M059J (cell line): ENCODE results near the gene DAP. TPM values are rescaled to one million over a fixed set of nuclear protein-coding genes. Genes with fewer than 3 reads are reported as not detected.

ENCODE experiments used
- DNase-seq: peaks from one replicate; pipeline ENCODE4 v3.0.0-alpha.2; 2012; ENCODE audit warnings: low read depth
- total RNA-seq: library from RNA; depleted of rRNA; stranded (reverse); fragments of >200 nt; shearing (Covaris generic); gene quantifications from 2 replicates; pipeline ENCODE4 v1.2.3, GENCODE V29; 2014

DAP gene
- total RNA-seq, 1 experiment from 2014 or later = 164 TPM

DNA sequence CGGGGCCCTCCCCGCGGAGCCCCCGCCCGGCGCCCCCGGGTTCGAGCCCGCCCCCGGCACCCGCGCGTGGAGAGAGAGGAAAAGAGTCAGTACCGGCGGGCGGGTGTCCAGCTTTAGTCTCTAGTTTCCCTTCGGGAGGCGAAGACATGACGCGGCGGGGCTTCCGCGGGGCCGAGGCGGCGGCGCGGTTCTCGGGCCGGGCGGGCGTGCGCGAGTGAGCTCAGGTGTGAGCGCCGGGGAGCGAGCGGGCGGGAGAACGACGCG lies 181 bp downstream of the DAP start:
- no peak for DNase-seq

DNA sequence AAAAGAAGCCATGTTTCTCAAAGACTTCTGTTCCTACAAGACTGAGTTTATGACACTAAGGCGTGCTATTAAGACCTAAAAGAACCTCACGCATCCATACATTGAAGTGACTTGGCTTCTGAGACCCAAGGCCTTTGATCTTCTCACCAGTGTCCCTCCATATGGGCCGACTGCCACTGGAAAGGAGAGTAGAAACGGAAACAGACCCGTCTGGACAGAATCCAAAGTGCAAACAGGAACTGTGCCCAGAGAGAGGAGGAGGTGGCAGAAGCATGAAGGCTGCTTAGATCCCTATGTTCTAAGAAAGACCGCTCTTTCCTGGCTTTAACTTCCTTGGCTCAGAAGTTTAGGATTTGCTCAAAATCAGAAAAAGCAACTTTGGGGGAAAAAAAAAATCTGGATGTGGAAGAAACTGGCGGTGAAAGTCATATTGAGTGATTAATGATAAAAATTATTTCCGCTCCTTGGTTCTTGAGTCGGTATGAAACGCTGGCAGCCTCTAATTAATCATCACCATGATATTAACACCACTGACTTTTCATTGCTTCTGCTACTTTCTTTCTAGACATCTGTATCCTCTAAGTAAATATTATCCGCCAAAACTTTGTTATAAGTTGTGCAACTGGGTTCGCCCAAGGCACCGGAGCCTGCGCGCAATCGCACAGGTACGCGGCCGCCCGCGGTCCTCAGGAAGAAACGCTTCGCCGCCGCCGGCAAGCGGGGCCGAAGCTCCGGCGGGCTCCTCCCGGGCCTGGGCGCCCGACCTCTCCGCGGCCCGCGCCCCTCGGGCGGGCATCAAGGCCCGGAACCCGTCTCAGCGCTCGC lies 726 bp downstream of the DAP start:
- DNase-seq = peak; percentile 85

- no peak for DNase-seq
Measured at GRCh38 chr5:10759111-10759510, 1.9 kb downstream of the DAP start.

GRCh38 chr5:10757922-10758555 lies 3.0 kb downstream of the DAP start:
- DNase-seq = no peak

- DNase-seq = peak; percentile 57
Measured at GRCh38 chr5:10757043-10757442, 4.0 kb downstream of the DAP start.

DNA sequence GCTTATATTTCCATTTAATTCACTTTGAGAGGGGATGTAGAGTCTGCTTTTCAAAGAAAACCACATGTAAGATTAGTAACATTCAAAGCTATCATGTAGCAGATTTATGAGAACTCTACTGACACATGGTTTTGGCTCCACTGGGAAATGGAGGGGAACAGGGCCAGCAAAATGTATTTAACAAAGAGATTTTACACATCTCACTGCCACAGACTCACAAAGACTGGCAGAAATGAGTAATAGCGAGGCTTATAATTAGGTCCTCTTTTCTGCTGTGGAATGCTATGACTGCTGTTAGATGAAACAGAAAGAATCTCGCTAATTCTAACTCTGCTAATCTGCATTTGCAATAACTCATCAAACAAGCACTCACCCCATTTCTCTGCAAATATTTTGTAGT lies 4.5 kb downstream of the DAP start:
- peak; percentile 83 for DNase-seq

GRCh38 chr5:10753178-10753577 lies 7.9 kb downstream of the DAP start:
- no peak for DNase-seq

DNA sequence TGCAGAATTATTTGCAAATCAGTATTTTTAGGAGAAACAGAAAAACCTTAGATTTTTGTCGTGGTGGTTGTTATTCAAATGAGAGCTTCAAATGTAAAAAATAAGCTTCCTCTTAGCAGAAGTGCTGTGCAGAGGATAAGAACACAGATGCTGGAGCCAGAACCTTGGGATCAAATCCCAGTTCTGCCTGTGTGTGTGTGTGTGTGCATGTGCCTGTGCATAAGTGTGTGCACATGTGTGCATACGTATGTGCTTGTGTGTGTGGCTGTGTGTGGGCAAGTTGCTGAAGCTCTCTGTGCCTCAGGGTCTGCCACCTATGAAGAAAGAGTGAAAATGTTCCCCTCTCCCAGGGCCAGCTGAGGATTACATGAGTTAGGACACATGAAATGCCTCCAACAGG lies 8.6 kb downstream of the DAP start:
- DNase-seq = no peak

DNA sequence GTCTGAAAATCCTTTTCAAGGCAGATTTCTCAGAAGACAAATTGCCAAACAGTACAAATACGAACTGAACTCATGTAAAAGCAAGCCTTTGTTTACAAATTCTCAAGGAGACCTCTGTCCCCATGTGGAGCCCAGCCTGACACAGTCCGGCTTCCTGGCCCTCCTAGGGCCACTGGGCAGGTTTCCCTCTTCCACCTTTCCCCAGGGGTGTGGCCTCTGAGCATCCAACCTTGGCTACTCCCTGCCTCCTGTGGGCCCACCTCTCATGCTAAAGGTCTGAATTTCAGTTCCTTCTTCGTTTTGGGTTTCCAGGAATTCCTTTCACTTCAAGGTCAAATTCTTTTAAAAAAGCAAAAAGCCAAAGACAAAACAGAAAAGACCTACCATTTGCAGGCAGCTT lies 10.1 kb downstream of the DAP start:
- DNase-seq = no peak

- no peak for DNase-seq
Measured at GRCh38 chr5:10747678-10748622, 13.1 kb downstream of the DAP start.

DNA sequence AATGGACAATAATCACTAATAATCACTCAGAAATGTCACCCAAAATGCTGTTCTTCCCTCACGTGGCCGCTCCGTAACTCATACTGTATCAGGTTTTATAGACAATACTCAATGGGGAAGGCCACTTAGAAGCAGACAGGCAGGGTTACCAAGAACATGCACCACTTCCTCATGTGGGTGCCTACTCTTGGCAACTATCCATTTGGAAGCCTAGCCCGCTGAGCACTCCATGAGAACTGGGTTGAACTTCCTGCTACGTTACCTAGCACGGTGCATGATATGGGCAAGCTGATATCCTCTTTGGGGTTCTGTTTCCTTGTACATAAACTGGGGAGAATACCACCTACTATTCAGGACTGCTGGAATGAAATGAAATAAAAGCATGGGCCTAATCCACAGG lies 14.3 kb downstream of the DAP start:
- no peak for DNase-seq

DNA sequence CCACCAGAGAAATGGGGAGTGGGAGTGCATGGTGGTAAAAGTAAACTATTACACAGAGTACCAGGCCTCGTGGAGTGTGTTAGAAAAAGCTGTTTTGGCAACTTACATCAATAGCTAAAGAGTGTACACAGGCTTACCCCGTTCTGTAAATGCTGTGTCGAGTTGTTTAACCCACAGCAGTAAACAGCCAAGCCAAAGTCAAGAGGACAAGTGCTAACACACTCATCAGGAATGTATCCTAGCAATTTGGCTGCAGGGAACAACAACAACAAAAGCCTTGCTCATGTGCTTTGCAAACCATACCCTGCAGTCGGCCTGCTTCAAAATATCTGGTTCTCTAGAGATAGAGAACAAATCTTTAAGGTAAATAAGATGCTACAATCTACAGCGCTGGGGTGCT lies 15.9 kb downstream of the DAP start:
- peak; percentile 48 for DNase-seq

DNA sequence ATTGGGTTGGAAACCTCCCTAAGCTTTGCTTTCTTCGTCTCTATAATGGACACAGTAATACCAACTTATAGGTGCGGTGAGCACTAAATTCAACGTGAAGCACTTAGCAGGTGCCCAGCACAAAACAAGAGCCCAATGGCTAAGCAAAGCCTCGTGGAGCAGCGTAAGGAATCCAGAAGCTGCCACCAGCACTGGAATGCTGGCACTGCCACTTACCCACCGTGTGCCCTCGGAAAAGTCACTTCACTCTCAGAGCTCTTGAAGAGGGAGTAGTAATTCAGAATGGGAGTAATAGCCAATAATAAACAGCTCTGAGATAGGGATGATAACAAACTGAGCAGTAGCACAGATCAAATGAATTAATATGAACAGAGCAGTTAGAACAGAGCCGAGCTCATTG lies 16.4 kb downstream of the DAP start:
- DNase-seq = no peak

DNA sequence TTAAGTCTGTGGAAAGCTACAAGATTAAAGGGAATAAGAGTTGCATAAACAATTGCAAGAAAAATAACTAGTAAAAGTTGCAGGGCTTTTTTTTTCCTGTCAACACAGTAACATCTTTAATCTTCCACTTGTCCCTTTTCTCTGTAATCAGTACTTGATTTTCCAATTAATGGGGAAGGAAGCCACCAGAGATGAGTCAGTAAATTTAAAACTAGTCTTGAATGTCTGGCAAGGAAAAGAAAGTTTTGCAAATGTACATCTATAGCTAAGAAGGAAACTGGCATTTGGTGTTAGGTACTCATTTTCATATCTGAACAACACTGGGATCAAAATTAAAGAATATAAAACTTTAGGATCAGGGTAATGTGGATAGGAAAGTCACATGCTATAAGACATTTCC lies 17.1 kb downstream of the DAP start:
- no peak for DNase-seq

- no peak for DNase-seq
Measured at GRCh38 chr5:10743526-10743925, 17.5 kb downstream of the DAP start.

DNA sequence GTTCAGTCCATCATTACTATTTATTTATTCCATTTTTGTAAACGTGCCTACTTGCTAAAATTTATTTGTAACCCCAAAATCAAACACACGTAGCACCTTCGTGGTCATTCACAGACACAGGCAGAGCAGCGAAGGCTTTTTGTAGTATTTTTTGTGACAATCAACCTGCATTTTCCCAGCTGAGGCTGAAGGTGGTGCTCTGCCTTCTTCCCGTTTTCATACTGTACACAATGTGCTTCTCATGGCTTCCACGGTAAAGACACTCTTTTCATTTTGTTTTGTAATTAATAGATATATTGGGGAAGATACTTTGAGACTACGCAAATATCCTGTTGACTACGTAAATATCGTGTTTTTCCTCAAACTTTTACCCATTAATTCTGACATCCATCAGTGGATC lies 19.4 kb downstream of the DAP start:
- DNase-seq = no peak

DNA sequence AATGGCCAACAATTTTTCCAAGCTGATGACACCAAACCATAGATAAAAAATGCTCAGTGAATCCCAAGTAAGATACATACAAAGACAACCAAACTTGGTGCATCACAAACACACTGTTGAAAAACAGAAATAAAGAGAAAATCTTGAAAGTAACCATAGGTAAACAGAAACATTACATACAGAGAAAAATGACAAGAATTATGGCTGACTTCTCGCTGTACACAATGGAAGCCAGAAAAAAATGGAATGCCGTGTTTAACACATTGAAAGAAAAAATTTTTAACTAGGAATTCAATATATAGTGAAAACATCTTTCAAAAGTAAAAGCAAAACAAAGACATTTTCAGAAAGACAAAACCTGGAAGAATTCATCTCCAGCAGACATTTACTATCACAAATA lies 20.6 kb downstream of the DAP start:
- no peak for DNase-seq

DNA sequence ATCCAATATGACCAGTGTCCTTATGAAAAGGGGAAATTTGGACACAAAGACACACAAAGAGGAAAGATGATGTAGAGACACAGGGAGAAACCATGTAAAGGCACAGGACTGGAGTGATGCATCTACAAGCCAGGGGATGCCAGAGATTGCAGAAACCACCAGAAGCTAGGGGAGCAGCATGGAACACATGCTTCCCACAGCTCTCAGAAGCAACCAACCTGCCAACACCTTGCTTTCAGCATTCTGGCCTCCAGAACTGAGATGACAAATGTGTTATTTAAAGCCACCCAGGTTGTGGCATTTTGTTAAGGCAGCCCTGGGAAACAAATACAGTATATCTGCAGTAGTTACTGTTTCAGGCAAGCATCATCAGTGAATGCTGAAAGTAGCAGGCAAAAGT lies 23.2 kb downstream of the DAP start:
- no peak for DNase-seq

DNA sequence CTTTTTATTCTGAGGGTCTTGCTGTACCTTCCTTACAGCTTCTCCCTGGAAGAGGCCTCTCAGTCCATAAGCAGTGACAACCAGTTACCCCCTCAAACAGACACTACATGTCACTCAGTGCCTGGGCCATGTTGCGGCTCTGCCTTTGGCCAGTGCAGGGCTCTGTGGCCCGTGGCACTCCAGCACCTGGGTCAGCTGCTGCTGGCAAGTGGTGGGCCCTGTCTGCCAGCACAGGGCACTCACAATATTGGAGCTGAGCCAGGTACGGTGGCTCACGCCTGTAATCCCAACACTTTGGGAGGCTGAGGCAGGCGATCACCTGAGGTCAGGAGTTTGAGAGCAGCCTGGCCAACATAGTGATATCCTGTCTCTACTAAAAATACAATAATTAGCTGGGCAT lies 24.2 kb downstream of the DAP start:
- no peak for DNase-seq

- no peak for DNase-seq
Measured at GRCh38 chr5:10736354-10736753, 24.7 kb downstream of the DAP start.

DNA sequence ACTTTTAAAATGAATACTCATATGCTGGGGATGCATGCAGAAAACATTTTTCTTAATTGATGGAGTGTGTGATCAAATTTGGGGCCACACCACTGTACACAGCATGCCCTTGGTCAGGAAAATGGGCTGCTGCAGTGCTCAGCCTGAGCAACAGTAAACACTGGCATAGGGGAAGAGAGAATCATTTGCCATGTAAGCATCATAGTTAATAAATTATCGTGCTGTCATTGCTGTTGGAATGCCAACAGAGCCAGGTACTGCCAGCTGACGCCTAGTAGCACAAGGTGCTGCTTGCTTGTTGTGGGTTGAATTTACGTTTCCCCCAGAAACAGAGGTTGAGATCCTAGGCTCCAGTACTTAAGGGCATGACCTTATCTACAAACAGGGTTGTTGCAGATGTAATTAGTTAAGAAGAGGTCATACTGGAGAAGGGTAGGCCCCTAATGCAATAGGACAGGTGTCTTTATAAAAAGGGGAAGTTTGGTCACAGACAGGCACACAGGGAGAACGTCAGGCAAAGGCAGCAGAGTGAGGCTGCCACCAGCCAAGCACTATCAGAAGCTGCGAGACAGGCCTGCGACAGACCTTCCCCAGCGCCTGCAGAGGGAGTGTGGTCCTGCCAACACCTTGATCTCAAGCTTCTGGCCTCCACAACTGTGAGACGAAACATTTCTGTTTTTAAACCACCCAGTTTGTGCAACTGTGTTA lies 25.3 kb downstream of the DAP start:
- DNase-seq = no peak
